ENCODE data around the gene ADAMTS17.

Gene ADAMTS17

GRCh38 chr15:100373120-100373896 is 31.5 kb upstream of the ADAMTS17 start:
- DNase-seq (ENCODE audit: low read depth) = no peak
- H3K4me3 ChIP-seq (ENCODE audit: low read depth, low read length) = no peak overlapping the region
- no peak for TF ChIP-seq CTCF (IDR thresholded peaks at IDR 0.05; ENCODE audit: control insufficient read depth, extremely low read depth, insufficient read depth)

- no peak overlapping the region for H3K4me3 ChIP-seq (ENCODE audit: low read depth, low read length)
- no peak for DNase-seq (ENCODE audit: low read depth)
- no peak for TF ChIP-seq CTCF (IDR thresholded peaks at IDR 0.05; ENCODE audit: control insufficient read depth, extremely low read depth, insufficient read depth)
Observed at GRCh38 chr15:100372739-100373119, 31.0 kb upstream of the ADAMTS17 start.

GRCh38 chr15:100355342-100355741 is 13.6 kb upstream of the ADAMTS17 start:
- no peak overlapping the region for H3K4me3 ChIP-seq (ENCODE audit: low read depth, low read length)
- DNase-seq (ENCODE audit: low read depth) = no peak
- no peak for TF ChIP-seq CTCF (IDR thresholded peaks at IDR 0.05; ENCODE audit: control insufficient read depth, extremely low read depth, insufficient read depth)

- DNase-seq (ENCODE audit: low read depth) = no peak
- TF ChIP-seq CTCF (IDR thresholded peaks at IDR 0.05; ENCODE audit: control insufficient read depth, extremely low read depth, insufficient read depth) = no peak
- no peak overlapping the region for H3K4me3 ChIP-seq (ENCODE audit: low read depth, low read length)
Observed at GRCh38 chr15:100353449-100353848, 11.7 kb upstream of the ADAMTS17 start.

GRCh38 chr15:100350434-100351226 is 8.9 kb upstream of the ADAMTS17 start:
- H3K4me3 ChIP-seq (ENCODE audit: low read depth, low read length) = peak overlapping the region; percentile 61; the same call in 1 of the 2 replicates
- DNase-seq (ENCODE audit: low read depth) = peak; percentile 75
- no peak for TF ChIP-seq CTCF (IDR thresholded peaks at IDR 0.05; ENCODE audit: control insufficient read depth, extremely low read depth, insufficient read depth)

GRCh38 chr15:100349696-100350433 is 8.1 kb upstream of the ADAMTS17 start:
- DNase-seq (ENCODE audit: low read depth) = peak; percentile 76
- peak; percentile 94 for TF ChIP-seq CTCF (IDR thresholded peaks at IDR 0.05; ENCODE audit: control insufficient read depth, extremely low read depth, insufficient read depth)

More at GRCh38 chr15:100349696-100350433, 8.1 kb upstream of the ADAMTS17 start:
- peak overlapping the region; percentile 61 for H3K4me3 ChIP-seq (ENCODE audit: low read depth, low read length)
